ENCODE results near the gene AVEN. TPM values are rescaled to one million over a fixed set of nuclear protein-coding genes. Genes with fewer than 3 reads are reported as not detected.

AVEN gene
- total and polyA plus RNA-seq, 2 donors from 2014 or later, result 6.4 to 7.1 TPM

DNA sequence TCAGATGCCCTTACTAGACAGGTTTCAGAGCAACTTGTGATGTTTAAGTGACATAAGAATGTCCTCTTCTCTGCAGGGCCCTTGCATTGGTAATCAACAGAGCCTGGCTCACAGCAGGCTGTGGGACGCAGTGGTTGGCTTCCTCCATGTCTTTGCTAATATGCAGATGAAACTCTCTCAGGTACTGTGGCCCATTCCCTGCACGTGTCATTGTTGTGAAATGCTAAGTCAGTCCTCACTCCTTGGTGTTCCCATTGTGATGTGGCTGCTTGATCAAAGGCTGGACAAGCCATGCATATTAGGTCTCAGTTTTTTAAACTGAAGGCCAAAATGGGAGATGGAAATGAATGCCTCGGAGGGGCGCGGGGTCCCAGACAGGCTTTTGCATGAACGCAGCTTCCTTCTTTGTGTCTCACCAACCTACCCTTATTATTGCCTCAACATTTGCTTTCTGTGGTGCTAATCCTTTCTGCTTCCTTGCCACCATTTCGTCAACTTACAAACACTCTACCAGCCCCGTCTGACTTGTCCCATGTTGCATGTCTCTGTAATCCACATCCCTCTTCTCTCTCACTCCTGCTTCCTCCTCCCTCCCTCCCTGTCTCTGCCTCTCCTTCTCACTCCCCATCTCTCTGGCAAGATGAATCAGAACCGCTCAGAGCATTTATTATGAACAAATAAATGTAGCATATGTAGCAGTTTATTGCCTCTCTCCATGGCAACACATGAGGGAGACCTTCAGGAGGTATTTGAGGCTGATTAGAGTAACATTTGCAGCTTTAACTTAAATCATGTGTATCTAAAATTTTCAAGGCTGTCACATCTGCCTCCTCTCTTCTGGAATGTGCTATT lies 203.9 kb downstream of the AVEN start:
- Histone ChIP-seq H3K9me3 (ENCODE audit: control insufficient read depth in 2 of 3, insufficient read depth in 1 of 3, low read length in 3 of 3) (no peaks in the 10 kb centered on the region), H3K36me3 (ENCODE audit: control insufficient read depth in 2 of 3, insufficient read depth in 3 of 3, low read length in 3 of 3) (no peaks in the 10 kb centered on the region), H3K27me3 (ENCODE audit: control insufficient read depth, insufficient read depth, low read length) (no peaks in the 10 kb centered on the region), H3K4me3 (ENCODE audit: low read length in 3 of 3) (no peak overlapping the region), H3K27ac (ENCODE audit: low read depth in 2 of 2, low read length in 2 of 2) (no peak overlapping the region), H3K4me1 (ENCODE audit: control insufficient read depth in 2 of 3, insufficient read depth in 2 of 3, low read depth in 1 of 3, low read length in 3 of 3) (no peaks in the 10 kb centered on the region), H3K9ac (ENCODE audit: low read length in 3 of 3) (no peak overlapping the region)
- FAIRE-seq, result no peak
- DNase-seq, result peak in 1 of 5 donors; percentile 32
- TF ChIP-seq, protein P1, sequence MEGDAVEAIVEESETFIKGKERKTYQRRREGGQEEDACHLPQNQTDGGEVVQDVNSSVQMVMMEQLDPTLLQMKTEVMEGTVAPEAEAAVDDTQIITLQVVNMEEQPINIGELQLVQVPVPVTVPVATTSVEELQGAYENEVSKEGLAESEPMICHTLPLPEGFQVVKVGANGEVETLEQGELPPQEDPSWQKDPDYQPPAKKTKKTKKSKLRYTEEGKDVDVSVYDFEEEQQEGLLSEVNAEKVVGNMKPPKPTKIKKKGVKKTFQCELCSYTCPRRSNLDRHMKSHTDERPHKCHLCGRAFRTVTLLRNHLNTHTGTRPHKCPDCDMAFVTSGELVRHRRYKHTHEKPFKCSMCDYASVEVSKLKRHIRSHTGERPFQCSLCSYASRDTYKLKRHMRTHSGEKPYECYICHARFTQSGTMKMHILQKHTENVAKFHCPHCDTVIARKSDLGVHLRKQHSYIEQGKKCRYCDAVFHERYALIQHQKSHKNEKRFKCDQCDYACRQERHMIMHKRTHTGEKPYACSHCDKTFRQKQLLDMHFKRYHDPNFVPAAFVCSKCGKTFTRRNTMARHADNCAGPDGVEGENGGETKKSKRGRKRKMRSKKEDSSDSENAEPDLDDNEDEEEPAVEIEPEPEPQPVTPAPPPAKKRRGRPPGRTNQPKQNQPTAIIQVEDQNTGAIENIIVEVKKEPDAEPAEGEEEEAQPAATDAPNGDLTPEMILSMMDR (IDR thresholded peaks at IDR 0.05; ENCODE audit: borderline replicate concordance, extremely low read depth, insufficient read depth), result no peak
- intact Hi-C loops (cut with DNase I), result no loop called here

DNA sequence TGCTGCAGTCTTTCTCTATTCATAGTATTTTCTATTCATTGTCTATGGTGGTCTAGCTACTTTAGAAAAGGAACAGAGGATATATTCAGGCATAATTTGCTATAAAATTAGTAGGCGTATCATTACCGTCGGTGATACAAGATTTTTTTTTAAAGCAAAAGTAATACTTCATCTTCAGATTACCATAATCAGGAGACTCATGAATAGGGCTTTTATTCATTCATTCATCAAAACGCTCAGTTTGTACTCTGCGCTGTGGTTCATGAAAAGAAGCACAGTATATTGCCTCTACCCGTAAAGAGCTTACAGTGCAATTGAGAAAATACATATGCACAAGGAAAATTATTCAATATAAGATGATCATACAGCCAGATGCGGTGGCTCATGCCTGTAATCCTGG lies 207.4 kb downstream of the AVEN start:
- intact Hi-C loops (cut with DNase I), result no loop called here
- FAIRE-seq (no peak), DNase-seq (no peak)
- H3K27ac ChIP-seq (ENCODE audit: low read depth in 2 of 2, low read length in 2 of 2), result no peak overlapping the region
- H3K4me3 ChIP-seq (ENCODE audit: low read length in 3 of 3), result no peak overlapping the region
- H3K4me1 ChIP-seq (ENCODE audit: control insufficient read depth in 2 of 3, insufficient read depth in 2 of 3, low read depth in 1 of 3, low read length in 3 of 3), result no peaks in the 10 kb centered on the region
- H3K27me3 ChIP-seq (ENCODE audit: control insufficient read depth, insufficient read depth, low read length), result no peaks in the 10 kb centered on the region
- H3K9me3 ChIP-seq (ENCODE audit: control insufficient read depth in 2 of 3, insufficient read depth in 1 of 3, low read length in 3 of 3), result peaks cover 0 to 3% (median 0%) of the 10 kb centered on the region in 3 donors
- H3K9ac ChIP-seq (ENCODE audit: low read length in 3 of 3), result no peak overlapping the region
- H3K36me3 ChIP-seq (ENCODE audit: control insufficient read depth in 2 of 3, insufficient read depth in 3 of 3, low read length in 3 of 3), result no peaks in the 10 kb centered on the region
- TF ChIP-seq, protein P1 (IDR thresholded peaks at IDR 0.05; ENCODE audit: borderline replicate concordance, extremely low read depth, insufficient read depth), result no peak

DNA sequence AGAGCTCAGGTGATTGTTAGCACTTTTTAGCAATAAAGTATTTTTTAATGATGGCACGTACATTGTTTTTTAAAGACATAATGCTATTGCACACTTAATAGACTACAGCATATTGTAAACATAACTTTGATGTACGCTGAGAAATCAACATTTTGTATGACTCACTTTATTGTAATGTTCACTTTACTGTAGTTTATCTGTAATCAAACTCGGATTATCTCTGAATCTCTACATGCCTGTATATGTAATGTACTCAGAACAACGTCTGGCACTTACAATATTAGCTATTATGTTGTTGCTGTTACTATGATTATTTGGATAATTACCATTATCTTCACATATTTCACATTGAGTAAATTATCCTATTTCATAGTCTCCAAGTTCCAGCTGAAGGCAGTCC lies 208.7 kb downstream of the AVEN start:
- TF ChIP-seq, protein P1 (IDR thresholded peaks at IDR 0.05; ENCODE audit: borderline replicate concordance, extremely low read depth, insufficient read depth), result no peak
- intact Hi-C loops (cut with DNase I), result no loop called here
- Histone ChIP-seq H3K9me3 (ENCODE audit: control insufficient read depth in 2 of 3, insufficient read depth in 1 of 3, low read length in 3 of 3) (peaks cover 0 to 3% (median 0%) of the 10 kb centered on the region in 3 donors), H3K36me3 (ENCODE audit: control insufficient read depth in 2 of 3, insufficient read depth in 3 of 3, low read length in 3 of 3) (no peaks in the 10 kb centered on the region), H3K27me3 (ENCODE audit: control insufficient read depth, insufficient read depth, low read length) (no peaks in the 10 kb centered on the region), H3K4me3 (ENCODE audit: low read length in 3 of 3) (no peak overlapping the region), H3K9ac (ENCODE audit: low read length in 3 of 3) (no peak overlapping the region), H3K27ac (ENCODE audit: low read depth in 2 of 2, low read length in 2 of 2) (no peak overlapping the region), H3K4me1 (ENCODE audit: control insufficient read depth in 2 of 3, insufficient read depth in 2 of 3, low read depth in 1 of 3, low read length in 3 of 3) (no peaks in the 10 kb centered on the region)
- no peak for FAIRE-seq
- DNase-seq, result no peak
